Psoas muscle (tissue), 8 donors: ENCODE measurements around the gene WDR70. TPM values are rescaled to one million over a fixed set of nuclear protein-coding genes. Genes with fewer than 3 reads are reported as not detected.

Source experiments
- ATAC-seq, 4 donors: fragments of 200-7000 bp; cut with Tn5 transposase; one replicate each; pipeline ENCODE4 v1.9.1; 2020; ENCODE audit warnings: moderate library complexity in 3 of 4, mild to moderate bottlenecking in 2 of 4
- DNase-seq, 2 donors: peaks; one replicate each; pipeline ENCODE4 v3.0.0-alpha.2; 2020
- H3K27ac ChIP-seq: fragments of 200-600 bp; one replicate; pipeline ENCODE4 v1.8.0; 2022
- H3K27me3 ChIP-seq, 3 donors: fragments of 200-600 bp in 1 of 3; one replicate each; pipeline versions ENCODE4 v1.6.1 to v1.8.0; 2013 to 2022; ENCODE audit warnings: low read length in 2 of 3, mild to moderate bottlenecking in 2 of 3, moderate library complexity in 1 of 3; ENCODE audit not compliant: insufficient read depth in 3 of 3
- H3K36me3 ChIP-seq, 2 donors: fragments of 200-600 bp in 1 of 2; one replicate each; pipeline versions ENCODE4 v1.6.1 to v1.8.0; 2013 to 2022; ENCODE audit warnings: low read depth in 1 of 2, mild to moderate bottlenecking in 1 of 2, moderate library complexity in 1 of 2; ENCODE audit not compliant: insufficient read depth in 1 of 2
- H3K4me1 ChIP-seq: fragments of 200-600 bp; one replicate; pipeline ENCODE4 v1.8.0; 2022
- H3K4me3 ChIP-seq: fragments of 200-600 bp; one replicate; pipeline ENCODE4 v1.8.0; 2022; ENCODE audit warnings: mild to moderate bottlenecking
- H3K9me3 ChIP-seq: fragments of 200-600 bp; one replicate; pipeline ENCODE4 v1.8.0; 2022
- CTCF ChIP-seq: fragments of 200-600 bp; IDR thresholded peaks from one replicate; pipeline ENCODE4 v1.8.0; 2022; ENCODE audit warnings: antibody characterized with exemption
- whole genome bisulfite sequencing, 3 donors: extraction: QIAGEN DNeasy Blood & Tissue Kit; methylation state at CpG; one replicate each; pipeline versions ENCODE4 v1.1.6 to v1.1.7; 2013; 5-methylcytosine and 5-hydroxymethylcytosine counted together
- intact Hi-C, 2 donors: fragments of 100-400 bp; cut with DNase I; formaldehyde crosslinking; loops; one replicate each; pipeline versions ENCODE4 v1.11.0 to v1.14.2; 2022
- polyA plus RNA-seq, 3 donors: library from polyadenylated mRNA; stranded (reverse); fragments of 200-250 nt; gene quantifications; one replicate each; pipeline ENCODE4 v1.2.3, GENCODE V29; 2013
- total RNA-seq, 4 donors: library from RNA; stranded (reverse); fragmentation: NEBNext Ultra II Directional in 2 of 4; extraction: Animal tissue kit (Norgen Biotek cat#: 25700) in 2 of 4; gene quantifications; one replicate each; pipeline versions ENCODE4 v1.2.1 to v1.2.4, GENCODE V29; 2021 to 2023
- donor health status: healthy with polysubstance abuse.
- donor health status: DM: no; HTN: no; CAD: no; lungs with moderate emphysema.
- donor health status: Bipolar disorder and iron deficiency.
- donor health status: healthy.
- donor health status: DM: yes; HTN: yes; CAD: no.
- donor health status: DM: no; HTN: no; CAD: no.
- donor health status: DM: no; HTN: no; CAD: no.
- donor health status: DM: yes; HTN: yes; CAD: no.

WDR70 gene
- total and polyA plus RNA-seq, 7 donors, result 16.3 to 37.8 (median 26.0) TPM

- DNase-seq (no peak), ATAC-seq (no peak)
- Histone ChIP-seq H3K9me3 (peaks cover 5% of the 10 kb centered on the region), H3K4me3 (no peak overlapping the region), H3K36me3 (no peaks in the 10 kb centered on the region), H3K4me1 (no peaks in the 10 kb centered on the region), H3K27me3 (no peaks in the 10 kb centered on the region), H3K27ac (no peak overlapping the region)
- WGBS, 3 donors, result 73 to 91% (median 76%) methylated on average over 1 of the region's 1 CpG
- intact Hi-C loops, result no loop called here
- TF ChIP-seq CTCF, result no peak
Observed at GRCh38 chr5:37769840-37770239, 390.7 kb downstream of the WDR70 start.

GRCh38 chr5:37770786-37771185 is 391.7 kb downstream of the WDR70 start:
- no peak overlapping the region for H3K27ac ChIP-seq
- 67 to 76% (median 71%) methylated on average over 1 of the region's 1 CpG for WGBS, 3 donors
- no peak for ATAC-seq
- H3K4me3 ChIP-seq, result no peak overlapping the region
- intact Hi-C loops, result no loop called here
- no peak for TF ChIP-seq CTCF
- H3K9me3 ChIP-seq, result peaks cover 9% of the 10 kb centered on the region
- H3K36me3 ChIP-seq, result no peaks in the 10 kb centered on the region
- DNase-seq, result no peak
- no peaks in the 10 kb centered on the region for H3K4me1 ChIP-seq
- no peaks in the 10 kb centered on the region for H3K27me3 ChIP-seq

GRCh38 chr5:37771203-37771611 is 392.1 kb downstream of the WDR70 start:
- no peaks in the 10 kb centered on the region for H3K36me3 ChIP-seq
- H3K4me1 ChIP-seq, result peaks cover under 1% of the 10 kb centered on the region
- H3K27ac ChIP-seq, result no peak overlapping the region
- intact Hi-C loops, result no loop called here
- TF ChIP-seq CTCF, result no peak
- peaks cover 9% of the 10 kb centered on the region for H3K9me3 ChIP-seq
- DNase-seq (no peak), ATAC-seq (no peak)
- WGBS, 3 donors, result 51 to 67% (median 61%) methylated on average over 3 of the region's 3 CpGs
- H3K4me3 ChIP-seq, result no peak overlapping the region
- H3K27me3 ChIP-seq, result no peaks in the 10 kb centered on the region

- H3K4me3 ChIP-seq, result no peak overlapping the region
- intact Hi-C loops, result no loop called here
- H3K9me3 ChIP-seq, result peaks cover 9% of the 10 kb centered on the region
- no peak for DNase-seq
- H3K27me3 ChIP-seq, result no peaks in the 10 kb centered on the region
- 61 to 83% (median 76%) methylated on average over 2 of the region's 2 CpGs for WGBS, 3 donors
- no peaks in the 10 kb centered on the region for H3K36me3 ChIP-seq
- TF ChIP-seq CTCF, result no peak
- peaks cover 4% of the 10 kb centered on the region for H3K4me1 ChIP-seq
- no peak overlapping the region for H3K27ac ChIP-seq
- ATAC-seq, result no peak
Observed at GRCh38 chr5:37771731-37772130, 392.6 kb downstream of the WDR70 start.

GRCh38 chr5:37772255-37772654 is 393.1 kb downstream of the WDR70 start:
- intact Hi-C loops, result no loop called here
- Histone ChIP-seq H3K36me3 (no peaks in the 10 kb centered on the region), H3K9me3 (peaks cover 9% of the 10 kb centered on the region), H3K4me3 (no peak overlapping the region), H3K4me1 (peaks cover 4% of the 10 kb centered on the region), H3K27me3 (no peaks in the 10 kb centered on the region), H3K27ac (no peak overlapping the region)
- TF ChIP-seq CTCF, result no peak
- no peak for ATAC-seq
- DNase-seq, result no peak
- 93 to 94% (median 93%) methylated on average over 2 of the region's 2 CpGs for WGBS, 3 donors
